Ovary (tissue), 3 donors: ENCODE data around the gene SORL1.

Source experiments
- CTCF ChIP-seq, 3 donors: fragments of 450-650 bp in 2 of 3; fragments of 200-600 bp in 1 of 3; IDR thresholded peaks; one replicate each; pipeline versions ENCODE4 v1.5.1 to v1.8.0; 2016 to 2022; ENCODE audit warnings: antibody characterized with exemption in 3 of 3, mild to moderate bottlenecking in 1 of 3
- EP300 ChIP-seq: sonication (generic); formaldehyde crosslinking; IDR thresholded peaks from one replicate; pipeline ENCODE4 v1.6.1; 2017; ENCODE audit warnings: antibody characterized with exemption
- POLR2A ChIP-seq: fragments of 450-650 bp; IDR thresholded peaks from one replicate; pipeline ENCODE4 v1.6.1; 2017; ENCODE audit warnings: antibody characterized with exemption, mild to moderate bottlenecking, moderate library complexity
- donor health status: DM: no; HTN: no; CAD: no.

GRCh38 chr11:121582296-121582695, 130.2 kb downstream of the SORL1 start:
- TF ChIP-seq CTCF (IDR thresholded peaks at IDR 0.05) = no peak
- TF ChIP-seq EP300 = no peak
- TF ChIP-seq POLR2A = no peak
